Measurements from ENCODE around the gene PTPN22.
"Not testable (repeated sequence)": the region's sequence is repeated elsewhere in the genome, so short reads cannot be mapped to it uniquely, and the experiment has no call there.

Gene PTPN22

DNA sequence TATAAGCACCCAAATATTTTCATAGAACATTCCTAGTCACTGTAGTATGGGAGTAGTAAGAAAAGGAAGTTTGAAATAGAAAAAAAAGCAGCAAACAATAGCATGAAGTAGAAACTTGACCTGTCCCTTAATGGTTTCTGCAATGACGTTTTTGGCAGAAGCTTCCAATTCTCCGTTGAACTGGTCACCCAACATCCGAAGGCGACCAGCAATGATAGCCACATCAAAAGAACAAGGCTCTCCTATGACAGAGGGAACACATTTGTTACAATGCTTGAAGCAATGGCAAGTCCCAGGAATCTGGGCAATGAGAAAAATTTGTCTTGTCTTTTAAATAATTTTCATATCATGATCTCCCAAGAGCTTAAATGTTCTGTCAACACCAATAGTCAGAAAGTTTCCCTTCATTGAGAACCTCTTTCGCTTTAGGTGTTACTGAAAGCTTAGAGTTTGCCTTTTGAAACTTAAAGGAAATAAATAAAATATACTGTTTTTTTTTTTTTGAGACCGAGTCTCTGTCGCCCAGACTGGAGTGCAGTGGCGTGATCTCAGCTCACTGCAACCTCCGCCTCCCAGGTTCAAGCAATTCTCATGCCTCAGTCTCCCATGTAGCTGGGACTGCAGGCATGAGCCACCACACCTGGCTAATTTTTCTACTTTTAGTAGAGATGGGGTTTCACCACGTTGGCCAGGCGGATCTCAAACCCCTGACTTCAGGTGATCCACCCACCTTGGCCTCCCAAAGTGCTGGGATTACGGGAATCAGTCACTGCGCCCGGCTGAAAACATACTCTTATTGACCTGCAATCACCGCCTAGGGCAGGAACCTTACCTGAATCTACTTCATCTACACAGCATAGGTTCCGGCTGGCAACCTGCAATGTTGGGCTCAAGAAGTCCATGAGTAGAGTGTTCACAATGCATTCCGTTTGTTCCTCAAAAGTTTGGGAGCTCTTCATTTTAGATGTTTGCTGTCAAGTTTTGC is 15.2 kb upstream of the PTPN22 start:
- DNase-seq, result no peak

DNA sequence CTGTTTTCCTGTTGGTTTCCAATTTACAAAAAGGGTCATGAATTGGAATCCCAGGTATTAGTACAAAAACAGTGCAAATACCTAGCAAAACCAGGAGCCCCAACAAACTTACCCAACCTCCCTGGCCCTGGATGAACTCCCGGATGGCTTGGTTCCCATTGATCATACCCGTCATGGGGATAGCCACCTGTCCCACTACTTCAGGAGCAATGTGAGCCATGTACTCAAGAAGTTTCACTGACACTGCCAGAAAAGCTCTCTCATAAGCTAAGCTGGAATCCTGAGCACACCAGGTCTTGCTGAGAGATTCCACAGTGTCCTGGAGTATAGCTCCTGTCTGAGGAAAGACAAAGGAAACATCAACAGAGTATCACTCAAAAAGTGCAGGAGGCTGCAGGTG is 10.1 kb upstream of the PTPN22 start:
- DNase-seq, result no peak

DNA sequence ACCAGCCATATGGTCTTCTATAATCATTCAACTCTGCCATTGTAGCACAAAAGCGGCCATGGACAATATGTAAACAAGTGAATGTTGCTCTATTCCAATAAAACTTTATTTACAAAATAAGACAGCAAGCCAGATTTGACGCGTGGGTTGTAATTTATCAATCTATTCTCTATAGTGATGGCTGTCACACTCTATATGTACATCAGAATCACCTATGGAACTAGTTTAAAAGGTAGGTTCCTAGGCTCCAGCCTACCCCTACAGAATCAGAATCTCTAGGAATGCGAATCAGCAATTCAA is 8.2 kb upstream of the PTPN22 start:
- DNase-seq, result no peak

DNA sequence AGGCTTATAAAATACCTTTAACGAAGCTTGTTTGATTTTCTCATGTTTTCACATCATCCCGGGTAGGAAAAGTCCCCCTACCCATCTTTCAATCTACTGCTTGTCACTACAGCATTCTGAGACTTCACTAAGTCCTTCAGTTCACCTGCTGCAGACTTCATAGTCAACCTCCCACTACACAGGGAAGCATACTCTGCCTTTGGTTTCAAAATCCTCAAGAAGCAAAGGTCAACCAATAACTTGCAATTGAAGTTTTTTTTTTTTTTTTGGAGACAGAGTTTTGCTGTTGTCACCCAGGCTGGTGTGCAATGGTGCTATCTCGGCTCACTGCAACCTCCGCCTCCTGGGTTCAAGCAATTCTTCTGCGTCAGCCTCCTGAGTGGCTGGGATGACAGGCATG is 4.7 kb upstream of the PTPN22 start:
- no peak for DNase-seq

DNA sequence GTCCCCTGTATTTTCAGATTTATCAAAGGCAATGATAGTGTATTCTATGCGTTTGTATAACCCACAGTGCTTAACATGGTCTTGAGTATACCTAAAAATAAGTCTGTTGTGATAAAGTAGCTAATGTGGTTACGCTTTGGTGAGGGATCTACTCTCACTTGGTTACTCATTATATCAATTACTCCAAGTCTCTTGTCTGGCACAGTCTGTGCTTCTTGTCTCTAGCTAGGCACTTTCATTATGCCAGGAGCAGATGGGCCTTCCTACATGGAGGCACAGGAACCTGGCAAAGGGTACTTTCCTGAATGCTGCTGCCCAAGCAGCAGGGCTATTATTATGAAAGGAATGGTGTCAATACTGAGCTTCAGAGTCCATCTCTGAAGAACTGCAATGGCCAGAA is 4.2 kb upstream of the PTPN22 start:
- no peak for DNase-seq

DNA sequence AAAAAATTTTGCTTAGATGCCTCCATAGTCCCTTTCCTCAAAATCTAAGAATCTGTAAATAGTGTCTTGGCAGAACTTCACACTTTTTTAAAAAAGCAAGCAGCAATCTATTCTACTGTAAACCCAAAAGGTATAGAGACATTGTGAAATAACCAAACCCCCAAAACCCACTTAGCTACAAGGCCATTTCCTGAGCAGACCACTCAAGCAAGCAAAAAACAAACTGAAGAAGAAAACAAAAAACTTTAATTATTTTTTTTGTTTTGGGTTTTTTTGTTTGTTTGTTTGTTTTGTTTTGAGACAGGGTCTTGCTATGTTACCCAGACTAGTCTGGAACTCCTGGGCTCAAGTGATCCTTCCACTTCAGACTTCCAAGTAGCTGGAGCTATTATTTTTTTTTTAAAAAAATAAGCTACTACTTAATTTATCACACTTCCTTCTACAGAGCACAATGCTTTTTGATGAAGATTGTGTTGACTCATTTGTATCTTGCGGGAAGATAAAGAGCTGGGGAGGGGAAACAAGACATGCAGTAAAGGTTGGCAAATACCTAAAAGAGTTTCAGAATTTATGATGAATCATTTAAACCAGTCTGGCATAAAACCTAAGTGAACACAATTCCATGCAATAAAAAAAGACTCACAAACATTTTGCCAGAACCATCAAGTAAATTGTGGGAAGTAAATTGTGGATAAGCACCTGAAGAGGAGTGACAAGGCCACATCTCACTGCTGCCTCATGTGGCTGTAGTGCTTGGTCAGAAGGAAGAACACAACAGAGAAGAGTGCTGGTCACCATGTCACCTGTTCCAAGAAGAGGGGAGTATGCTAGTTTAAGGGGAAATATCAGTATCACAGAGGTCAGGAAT is 2.7 kb upstream of the PTPN22 start:
- DNase-seq, result peak; percentile 44

DNA sequence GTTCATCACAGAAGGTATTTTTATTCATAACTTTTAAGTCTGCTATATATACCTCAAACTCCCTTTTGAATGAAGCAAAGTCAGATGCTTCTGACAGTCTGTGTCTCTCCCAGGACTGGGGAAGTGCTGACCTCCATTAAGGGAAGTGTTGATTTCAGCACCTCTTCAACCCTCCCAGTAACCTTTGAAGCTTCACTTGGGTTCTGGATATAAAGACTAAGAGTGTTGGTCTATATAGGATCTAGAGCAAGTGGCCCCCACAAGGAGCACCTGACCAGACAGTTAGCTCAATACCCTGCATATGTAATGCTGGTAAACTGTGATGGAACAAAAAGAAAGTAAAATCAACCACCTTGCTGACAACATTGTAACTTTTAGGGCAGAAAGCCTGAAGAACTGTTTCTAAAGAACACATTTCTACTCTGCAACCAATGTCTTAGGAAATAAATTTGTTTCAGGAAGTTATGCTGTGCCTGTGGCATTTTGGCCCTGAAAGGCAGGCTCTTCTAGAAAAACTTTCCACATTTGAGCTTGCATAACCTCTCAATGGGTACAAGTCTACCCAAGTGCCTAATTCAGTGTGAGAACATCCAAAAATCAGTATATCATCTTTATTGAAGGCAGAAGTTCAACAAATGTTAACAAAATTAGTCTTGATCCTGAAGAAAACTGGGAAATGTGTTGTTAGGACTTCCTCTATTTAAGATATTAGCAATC is 865 bp upstream of the PTPN22 start:
- DNase-seq, result peak; percentile 38

DNA sequence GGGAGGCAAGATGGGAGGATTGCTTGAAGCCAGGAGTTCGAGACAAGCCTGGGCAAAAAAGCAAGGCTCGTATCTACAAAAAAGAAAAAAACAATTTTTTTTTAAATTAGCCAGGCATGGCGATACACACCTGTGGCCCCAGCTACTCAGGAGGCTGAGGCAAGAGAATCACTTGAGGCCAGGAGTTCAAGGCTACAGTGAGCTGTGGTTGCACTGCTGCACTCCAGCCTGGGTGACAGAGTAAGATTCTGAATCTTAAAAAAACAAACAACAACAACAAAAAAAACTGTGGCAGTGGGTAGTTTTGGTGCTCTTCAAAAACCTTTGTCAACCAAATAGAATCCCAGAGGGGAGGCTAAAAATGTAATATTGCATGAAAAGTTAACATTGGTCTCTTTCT is 734 bp downstream of the PTPN22 start:
- peak; percentile 41 for DNase-seq

DNA sequence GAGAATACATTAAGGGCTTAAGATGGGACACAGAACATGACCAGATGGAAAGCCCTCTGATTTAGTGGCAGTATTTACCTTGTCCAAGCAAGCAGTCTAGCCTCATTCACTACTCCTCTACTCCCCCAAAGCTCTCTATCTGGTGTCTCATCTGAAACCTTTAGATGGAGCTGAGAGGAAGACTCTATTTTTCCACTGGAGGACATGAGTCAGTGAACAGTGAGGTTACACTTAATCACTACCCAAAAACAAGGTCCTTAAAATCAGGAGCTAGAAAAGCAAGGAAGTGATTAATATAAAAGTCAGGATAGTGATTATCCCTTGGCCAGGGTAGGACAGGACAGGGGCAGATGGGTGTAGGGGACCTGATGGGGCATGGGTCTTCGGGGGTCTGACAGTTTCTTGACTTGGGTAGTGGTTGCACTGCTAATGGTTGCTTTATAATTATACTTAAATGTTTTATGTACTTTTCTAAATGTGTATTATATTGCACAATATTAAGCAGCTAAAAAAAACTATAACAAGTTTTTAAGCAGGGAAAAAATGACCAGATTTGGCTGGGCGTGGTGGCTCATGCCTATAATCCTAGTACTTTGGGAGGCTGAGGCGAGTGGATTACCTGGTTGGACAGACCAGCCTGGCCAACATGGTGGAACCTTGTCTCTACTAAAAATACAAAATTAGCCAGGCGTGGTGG is 3.0 kb downstream of the PTPN22 start:
- DNase-seq, result no peak

DNA sequence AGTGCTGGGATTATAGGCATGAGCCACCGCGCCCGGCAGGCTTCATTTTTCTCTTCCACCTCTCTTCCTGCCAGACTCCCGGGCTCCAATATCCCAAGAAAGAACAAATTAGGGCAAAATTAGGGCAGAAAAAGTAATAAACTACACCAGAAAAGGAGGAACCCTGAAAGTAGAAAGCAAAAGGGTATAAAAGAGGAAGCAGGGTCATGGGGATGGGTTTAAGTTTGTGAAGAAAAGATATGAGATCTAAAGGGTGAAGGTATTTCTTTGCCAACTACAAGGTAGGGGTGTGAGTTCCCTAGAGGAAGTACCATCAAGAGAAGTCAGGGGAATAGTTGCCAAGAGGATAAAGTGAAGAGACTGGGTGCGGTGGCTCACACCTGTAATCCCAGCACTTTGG is 9.9 kb downstream of the PTPN22 start:
- DNase-seq, result no peak

DNA sequence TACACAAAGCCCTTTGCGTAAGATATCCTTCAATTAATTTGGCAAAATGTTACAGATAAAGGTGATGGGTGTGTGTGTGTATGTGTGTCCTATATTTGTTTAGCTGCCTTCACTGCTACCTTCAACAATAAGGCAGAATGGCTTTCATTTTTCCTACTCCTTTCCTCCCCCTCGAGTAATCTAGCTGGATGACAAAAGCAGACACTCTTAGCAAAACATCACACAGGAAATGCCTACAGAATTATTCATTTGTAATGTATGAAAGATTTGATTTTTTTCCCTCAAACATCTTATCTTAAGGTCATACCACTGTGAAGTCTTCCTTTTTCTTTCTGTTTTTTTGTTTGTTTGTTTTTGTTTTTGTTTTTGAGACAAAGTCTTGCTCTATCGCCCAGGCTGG is 10.6 kb downstream of the PTPN22 start:
- no peak for DNase-seq

DNA sequence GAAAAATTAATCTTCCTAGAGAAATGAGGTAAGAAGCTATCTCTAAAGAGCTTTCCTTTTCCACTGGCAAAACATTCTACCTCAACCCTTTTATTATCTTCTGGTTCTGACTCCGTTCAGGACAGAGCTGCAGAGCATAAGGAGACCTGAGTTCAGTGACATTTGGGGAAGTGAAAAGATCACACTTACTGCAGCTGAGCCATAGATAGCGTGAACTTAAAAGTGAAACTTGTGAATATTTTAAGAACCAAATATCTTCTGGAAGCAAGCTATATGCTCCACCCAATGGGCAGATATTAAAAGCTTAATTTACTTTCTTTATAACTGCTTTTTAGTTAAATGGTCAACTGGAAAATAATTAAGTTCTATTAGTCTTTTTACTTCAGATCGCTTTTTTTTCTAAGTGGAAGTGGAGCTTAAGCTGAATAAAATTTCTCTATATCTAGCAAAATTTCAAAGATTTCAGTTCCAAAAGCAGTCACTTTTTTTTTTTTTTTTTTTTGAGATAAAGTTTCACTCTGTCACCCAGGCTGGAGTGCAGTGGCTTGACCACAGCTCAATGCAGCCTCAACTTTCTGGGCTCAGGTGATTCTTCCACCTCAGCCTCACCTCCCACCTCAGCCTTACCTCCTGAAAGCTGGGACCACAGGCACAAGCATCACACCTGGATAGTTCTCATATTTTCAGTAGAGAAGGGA is 11.9 kb downstream of the PTPN22 start:
- peak; percentile 28 for DNase-seq

DNA sequence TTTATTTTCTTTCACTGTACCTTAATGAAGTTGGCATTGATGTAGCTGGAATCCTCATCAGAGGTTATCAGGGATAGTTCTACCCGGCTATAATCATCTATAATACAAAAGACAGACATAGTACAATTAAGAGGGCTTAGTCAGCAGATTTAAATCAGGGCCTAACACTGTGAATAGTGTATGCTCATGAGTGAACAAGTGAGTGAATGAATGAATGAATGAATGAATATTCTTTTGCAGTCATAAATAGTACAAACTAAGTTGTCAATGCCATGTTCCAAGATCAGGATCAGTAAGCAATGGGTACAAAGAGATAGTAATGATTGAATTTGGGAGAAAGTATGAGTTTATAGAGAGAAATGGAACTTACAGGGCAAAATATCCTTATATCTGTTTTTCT is 12.5 kb downstream of the PTPN22 start:
- no peak for DNase-seq

DNA sequence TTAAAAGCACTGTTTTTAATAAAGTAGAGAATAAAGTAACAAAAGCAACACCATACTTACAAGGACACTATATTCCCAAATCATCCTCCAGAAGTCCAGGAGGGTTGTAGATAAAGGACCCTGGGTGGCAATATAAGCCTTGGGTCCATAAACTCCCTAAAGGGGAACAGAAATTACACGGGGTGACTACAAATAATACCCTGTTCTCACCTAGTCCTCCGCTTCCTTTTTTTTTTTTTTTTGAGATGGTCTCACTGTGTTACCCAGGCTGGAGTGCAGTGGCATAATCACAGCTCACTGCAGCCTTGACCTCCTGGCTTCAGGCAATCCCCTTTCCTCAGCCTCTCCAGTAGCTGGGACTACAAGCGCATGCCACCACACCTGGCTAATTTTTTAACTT is 13.1 kb downstream of the PTPN22 start:
- DNase-seq, result no peak

DNA sequence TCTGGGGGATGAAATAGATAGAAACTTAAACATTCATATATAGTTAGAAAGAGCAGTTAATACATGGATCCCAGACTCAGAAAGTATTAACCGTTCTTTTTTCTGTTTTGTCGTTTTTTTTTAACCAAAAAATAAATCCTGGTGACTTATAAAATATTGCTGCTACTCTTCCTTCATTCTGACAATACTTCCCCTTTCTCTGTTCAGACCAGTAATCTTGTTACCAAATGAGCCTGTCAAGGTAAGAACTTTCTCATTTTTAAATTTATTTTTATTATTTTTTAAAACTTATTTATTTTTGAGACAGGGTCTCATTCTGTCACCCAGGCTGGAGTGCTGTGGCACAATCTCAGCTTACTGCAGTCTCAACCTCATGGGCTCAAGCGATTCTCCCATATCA is 13.7 kb downstream of the PTPN22 start:
- DNase-seq, result no peak

DNA sequence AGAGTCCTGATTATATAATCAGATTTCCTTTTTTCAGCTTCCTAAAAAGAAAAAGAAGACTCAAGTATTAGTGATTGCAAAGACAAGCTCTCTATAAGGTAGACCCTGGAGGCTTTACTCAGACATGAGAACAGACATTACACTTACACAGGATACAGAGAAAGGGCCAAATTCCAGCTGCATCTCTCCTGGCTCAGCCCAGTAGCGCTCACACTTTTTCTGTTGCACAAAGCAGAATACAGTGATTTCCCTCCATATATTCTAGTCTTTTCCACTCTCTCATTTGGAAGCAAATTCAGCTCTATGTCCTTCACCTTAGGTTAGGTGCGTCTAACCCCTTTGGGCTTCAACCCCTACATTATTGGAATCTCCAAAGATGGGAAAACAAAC is 15.1 kb downstream of the PTPN22 start:
- no peak for DNase-seq

DNA sequence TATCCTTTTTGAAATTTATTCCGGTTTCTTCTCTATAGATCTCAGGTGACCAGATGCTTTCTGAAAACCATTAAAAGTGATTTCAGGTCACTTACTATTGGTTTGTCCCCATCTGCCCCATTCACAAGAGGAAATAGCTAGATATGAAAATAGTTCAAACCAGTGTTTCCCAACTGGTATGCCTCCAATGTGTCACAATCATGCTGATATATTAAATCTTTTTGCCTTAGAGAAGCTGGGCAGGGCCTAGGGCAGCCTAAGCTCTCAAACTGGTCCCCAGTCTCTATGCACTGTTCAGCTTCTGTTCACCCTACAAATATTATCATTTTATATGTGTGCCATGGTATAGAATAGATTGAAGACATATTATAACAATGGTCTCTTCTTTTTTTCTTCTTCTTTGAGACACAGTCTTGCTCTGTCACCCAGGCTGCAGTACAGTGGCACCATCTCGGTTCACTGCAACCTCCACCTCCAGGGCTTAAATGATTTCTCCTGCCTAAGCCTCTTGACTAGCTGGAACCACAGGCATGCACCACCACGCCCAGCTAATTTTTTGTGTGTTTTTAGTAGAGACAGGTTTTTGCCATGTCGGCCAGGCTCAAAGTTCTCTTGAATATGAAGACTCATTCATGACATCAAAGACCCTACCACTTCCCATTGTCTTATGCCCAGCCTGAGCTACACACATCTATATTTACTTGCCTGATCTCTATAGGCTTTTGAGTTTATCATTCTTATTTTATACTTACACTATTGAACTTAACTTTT is 15.7 kb downstream of the PTPN22 start:
- DNase-seq, result no peak

DNA sequence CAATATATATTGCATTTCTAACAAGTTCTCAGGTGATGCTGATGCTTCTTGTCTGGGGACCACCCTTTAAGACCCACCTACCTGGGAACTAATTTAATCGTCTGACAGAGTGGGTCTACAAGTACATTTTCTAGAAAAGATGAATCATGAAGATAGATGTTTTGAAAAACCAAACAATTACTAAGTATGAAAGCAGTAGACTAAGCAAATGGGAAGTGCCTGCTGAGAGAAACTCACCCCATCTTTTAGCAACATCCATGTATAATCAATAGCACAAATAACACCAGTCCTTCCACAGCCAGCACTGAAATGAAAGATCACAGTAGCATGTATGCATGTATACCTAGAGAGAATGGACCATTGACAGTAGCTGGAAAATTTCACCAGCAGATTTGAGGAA is 17.3 kb downstream of the PTPN22 start:
- DNase-seq, result no peak

DNA sequence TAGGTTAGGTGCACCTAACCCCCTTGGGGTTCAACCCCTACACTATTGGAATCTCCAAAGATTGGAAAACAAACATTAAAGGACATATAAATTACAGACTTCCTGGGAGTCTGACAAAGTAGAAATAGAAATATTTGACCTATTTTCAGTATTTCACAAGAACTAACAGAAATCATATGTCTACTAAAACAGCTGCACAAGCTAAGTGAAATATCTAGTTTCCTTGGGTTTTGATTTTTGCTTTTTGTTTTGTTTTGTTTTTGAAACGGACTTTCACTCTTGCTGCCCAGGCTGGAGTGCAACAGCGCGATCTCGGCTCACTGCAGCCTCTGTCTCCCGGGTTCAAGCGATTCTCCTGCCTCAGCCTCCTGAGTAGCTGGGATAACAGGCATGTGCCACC is 18.8 kb downstream of the PTPN22 start:
- DNase-seq, result not testable (repeated sequence)

DNA sequence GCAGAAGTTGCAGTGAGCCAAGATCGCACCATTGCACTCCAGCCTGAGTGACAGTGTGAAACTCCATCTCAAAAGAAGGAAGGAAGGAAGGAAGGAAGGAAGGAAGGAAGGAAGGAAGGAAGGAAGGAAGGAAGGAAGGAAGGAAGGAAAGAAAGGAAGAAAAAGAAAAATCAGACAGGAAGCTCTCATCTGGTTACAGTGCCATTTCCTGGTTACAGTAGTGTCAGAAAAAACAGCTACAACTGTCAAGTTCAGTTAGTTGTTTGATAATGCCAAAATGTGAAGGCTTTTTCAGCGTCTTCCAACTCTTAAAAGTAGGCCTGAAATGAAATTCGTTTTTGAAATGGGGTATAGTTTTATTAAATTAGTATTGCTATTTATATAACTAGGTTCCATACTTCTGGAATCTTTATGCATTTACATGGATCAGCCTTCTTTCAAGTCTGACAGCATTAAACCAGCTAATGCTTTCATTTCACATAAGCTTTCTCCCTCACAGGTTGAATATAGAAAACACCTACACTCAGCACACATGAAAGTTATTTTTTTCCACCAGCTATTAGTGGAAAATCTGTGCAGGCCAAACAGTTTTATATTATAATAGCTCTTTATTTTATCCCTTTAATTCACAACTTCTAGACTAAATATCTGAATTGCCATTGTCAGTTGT is 21.2 kb downstream of the PTPN22 start:
- DNase-seq, result no peak

DNA sequence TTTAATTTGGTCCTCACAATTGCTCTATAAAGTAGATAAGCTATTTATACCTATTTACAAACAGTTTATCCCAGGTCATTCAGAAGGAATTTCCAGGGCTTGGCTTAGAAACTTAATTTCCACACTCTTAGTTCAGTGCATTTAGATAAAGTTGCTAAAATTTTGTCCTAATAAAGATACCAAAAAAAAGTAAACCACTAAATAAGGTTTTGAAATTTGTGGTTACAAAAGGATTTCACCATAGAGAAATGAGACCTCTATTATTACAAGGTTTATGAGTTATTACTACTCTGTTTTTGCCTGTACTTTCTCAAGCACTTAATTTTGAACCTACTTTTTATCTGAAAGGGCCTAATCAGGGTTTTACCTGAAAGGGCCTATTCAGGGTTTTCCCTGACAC is 22.4 kb downstream of the PTPN22 start:
- no peak for DNase-seq

Data from CD4-positive, alpha-beta T cell treated with Interleukin-10 for 1 hour (primary cell).